ENCODE results near the gene PGM1. TPM values are rescaled to one million over a fixed set of nuclear protein-coding genes. Genes with fewer than 3 reads are reported as not detected.

Gene PGM1
- total RNA-seq, 1 experiment from 2014 or later = 54.6 TPM

DNA sequence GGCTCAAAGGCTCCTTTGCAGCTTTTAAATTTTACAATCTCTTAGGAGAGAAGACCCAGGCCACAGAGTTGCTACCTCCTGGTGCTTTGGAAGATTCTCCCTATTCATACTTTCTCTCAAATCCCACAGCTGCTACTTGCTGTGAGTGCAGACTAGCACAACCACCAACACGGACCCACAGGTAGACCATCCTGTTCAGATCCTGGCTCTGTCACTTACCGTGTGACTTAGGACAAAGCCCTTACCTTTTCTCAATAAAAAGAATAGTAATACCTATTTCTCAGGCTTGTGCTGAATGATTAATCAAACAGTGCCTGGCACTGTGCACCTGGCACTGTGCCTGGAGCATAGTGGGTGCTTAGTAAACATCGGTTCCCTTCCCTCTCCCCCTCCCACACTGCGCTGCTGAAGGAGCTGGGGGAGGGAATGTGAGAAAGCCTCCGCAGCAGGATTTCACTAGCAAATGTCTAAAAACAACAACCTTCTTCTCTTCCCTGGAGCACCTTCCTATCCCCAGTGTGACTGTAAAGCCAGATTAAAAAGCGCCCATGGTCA is 81.7 kb downstream of the PGM1 start:
- no peaks in the 10 kb centered on the region for H3K79me2 ChIP-seq (ENCODE audit: insufficient read depth, low read length)
- H3K9me3 ChIP-seq (ENCODE audit: control insufficient read depth in 1 of 2, insufficient read depth in 1 of 2, low read depth in 1 of 2, low read length in 2 of 2) = no peaks in the 10 kb centered on the region
- no peak overlapping the region for H3K4me3 ChIP-seq (replicated peaks in 1 of 2; ENCODE audit: low read depth in 1 of 2, low read length in 2 of 2)
- H3K36me3 ChIP-seq (ENCODE audit: control insufficient read depth in 1 of 2, insufficient read depth in 2 of 2, low read length in 2 of 2) = no peaks in the 10 kb centered on the region
- H3K27ac ChIP-seq (ENCODE audit: low read depth, low read length) = no peak overlapping the region
- CTCF ChIA-PET = interaction anchor here (0.9 to 3.8 kb wide), 16 partner anchors 9 to 577 kb away, joined by 3 to 34 read pairs (median 8); partner anchors contain the start of gene ROR1
- intact Hi-C loops (cut with micrococcal nuclease) = loop anchor here (1.0 to 5.0 kb wide), 2 partner anchors 462 to 568 kb away; no protein-coding TSS in a partner anchor
- DNase-seq (ENCODE audit: low read depth, low spot score) (no peak), ATAC-seq (peak; percentile 26)
- H3K9me2 ChIP-seq (ENCODE audit: insufficient read depth) = no peaks in the 10 kb centered on the region
- RAD21 ChIA-PET (ENCODE audit: low non-redundant PET in 1 of 2, low total read pairs in 2 of 2, uncharacterized antibody in 2 of 2, unreplicated experiment in 2 of 2) = interaction anchor here (0.7 to 1.4 kb wide), 13 partner anchors 12 to 572 kb away, joined by 3 to 10 read pairs (median 4); no protein-coding TSS in a partner anchor
- H3K4me2 ChIP-seq (ENCODE audit: low read length) = peak overlapping the region; percentile 40
- POLR2A ChIA-PET = interaction anchor here (1.5 kb wide), 2 partner anchors 13 to 16 kb away, joined by 6 to 7 read pairs; no protein-coding TSS in a partner anchor
- H3K4me1 ChIP-seq (ENCODE audit: control insufficient read depth in 1 of 2, insufficient read depth in 2 of 2, low read length in 2 of 2) = peaks cover 7 to 22% of the 10 kb centered on the region in 2 experiments; a peak in 3 of 4 replicates
- TF ChIP-seq JUND (IDR thresholded peaks at IDR 0.05) (no peak), SIN3A (IDR thresholded peaks at IDR 0.05; ENCODE audit: low read depth) (no peak), ELF1 (IDR thresholded peaks at IDR 0.05; ENCODE audit: borderline replicate concordance, low read depth) (no peak), FOSL1 (IDR thresholded peaks at IDR 0.05; ENCODE audit: low read depth) (no peak), RAD21 (IDR thresholded peaks at IDR 0.05; ENCODE audit: low read depth) (no peak), YY1 (IDR thresholded peaks at IDR 0.05; ENCODE audit: extremely low read depth, insufficient replicate concordance, low read depth, low read length) (no peak), ZFX (IDR thresholded peaks at IDR 0.05) (no peak)
- TF ChIP-seq, protein P1, sequence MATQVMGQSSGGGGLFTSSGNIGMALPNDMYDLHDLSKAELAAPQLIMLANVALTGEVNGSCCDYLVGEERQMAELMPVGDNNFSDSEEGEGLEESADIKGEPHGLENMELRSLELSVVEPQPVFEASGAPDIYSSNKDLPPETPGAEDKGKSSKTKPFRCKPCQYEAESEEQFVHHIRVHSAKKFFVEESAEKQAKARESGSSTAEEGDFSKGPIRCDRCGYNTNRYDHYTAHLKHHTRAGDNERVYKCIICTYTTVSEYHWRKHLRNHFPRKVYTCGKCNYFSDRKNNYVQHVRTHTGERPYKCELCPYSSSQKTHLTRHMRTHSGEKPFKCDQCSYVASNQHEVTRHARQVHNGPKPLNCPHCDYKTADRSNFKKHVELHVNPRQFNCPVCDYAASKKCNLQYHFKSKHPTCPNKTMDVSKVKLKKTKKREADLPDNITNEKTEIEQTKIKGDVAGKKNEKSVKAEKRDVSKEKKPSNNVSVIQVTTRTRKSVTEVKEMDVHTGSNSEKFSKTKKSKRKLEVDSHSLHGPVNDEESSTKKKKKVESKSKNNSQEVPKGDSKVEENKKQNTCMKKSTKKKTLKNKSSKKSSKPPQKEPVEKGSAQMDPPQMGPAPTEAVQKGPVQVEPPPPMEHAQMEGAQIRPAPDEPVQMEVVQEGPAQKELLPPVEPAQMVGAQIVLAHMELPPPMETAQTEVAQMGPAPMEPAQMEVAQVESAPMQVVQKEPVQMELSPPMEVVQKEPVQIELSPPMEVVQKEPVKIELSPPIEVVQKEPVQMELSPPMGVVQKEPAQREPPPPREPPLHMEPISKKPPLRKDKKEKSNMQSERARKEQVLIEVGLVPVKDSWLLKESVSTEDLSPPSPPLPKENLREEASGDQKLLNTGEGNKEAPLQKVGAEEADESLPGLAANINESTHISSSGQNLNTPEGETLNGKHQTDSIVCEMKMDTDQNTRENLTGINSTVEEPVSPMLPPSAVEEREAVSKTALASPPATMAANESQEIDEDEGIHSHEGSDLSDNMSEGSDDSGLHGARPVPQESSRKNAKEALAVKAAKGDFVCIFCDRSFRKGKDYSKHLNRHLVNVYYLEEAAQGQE (IDR thresholded peaks at IDR 0.05; ENCODE audit: low read depth) = no peak
- no TSS peak for BruUV-seq (replicated peaks)
- no peak overlapping the region for H3K9ac ChIP-seq (ENCODE audit: low read length)
- H2AFZ ChIP-seq (ENCODE audit: low read depth, low read length, poor library complexity, severe bottlenecking) = peak overlapping the region; percentile 34
- no peaks in the 10 kb centered on the region for H4K20me1 ChIP-seq (ENCODE audit: insufficient read depth)
- H3K27me3 ChIP-seq (ENCODE audit: insufficient read depth, low read length) = no peaks in the 10 kb centered on the region

Measured in HCT116 (cell line).